Measurements from ENCODE around the gene EXTL2. TPM values are rescaled to one million over a fixed set of nuclear protein-coding genes. Genes with fewer than 3 reads are reported as not detected.
"Not testable (repeated sequence)": the region's sequence is repeated elsewhere in the genome, so short reads cannot be mapped to it uniquely, and the experiment has no call there.

EXTL2 gene
- total and polyA plus RNA-seq, 9 donors, result 26.2 to 47.1 (median 33.1) TPM

- Histone ChIP-seq H3K4me3 (ENCODE audit: low read length) (no peak overlapping the region), H3K9me3 (replicated peaks; ENCODE audit: control insufficient read depth, low read depth, low read length) (no peaks in the 10 kb centered on the region), H3K27ac (ENCODE audit: low read length) (no peak overlapping the region), H3K27me3 (ENCODE audit: control insufficient read depth, insufficient read depth, low read length) (no peaks in the 10 kb centered on the region), H3K4me1 (ENCODE audit: control insufficient read depth, insufficient read depth, low read length) (no peaks in the 10 kb centered on the region), H3K36me3 (ENCODE audit: control insufficient read depth, insufficient read depth, low read length) (no peaks in the 10 kb centered on the region)
- DNase-seq, result no peak
- WGBS (ENCODE audit: insufficient coverage), result 100% methylated on average over 1 of the region's 9 CpGs
Observed at GRCh38 chr1:100835866-100836842, 58.5 kb downstream of the EXTL2 start.

GRCh38 chr1:100834777-100835660 is 59.6 kb downstream of the EXTL2 start:
- no peaks in the 10 kb centered on the region for H3K27me3 ChIP-seq (ENCODE audit: control insufficient read depth, insufficient read depth, low read length)
- H3K36me3 ChIP-seq (ENCODE audit: control insufficient read depth, insufficient read depth, low read length), result no peaks in the 10 kb centered on the region
- DNase-seq, result no peak
- H3K4me1 ChIP-seq (ENCODE audit: control insufficient read depth, insufficient read depth, low read length), result no peaks in the 10 kb centered on the region
- WGBS (ENCODE audit: insufficient coverage), result no CpG with 5 or more reads among the region's 6 CpGs
- H3K4me3 ChIP-seq (ENCODE audit: low read length), result no peak overlapping the region
- H3K9me3 ChIP-seq (replicated peaks; ENCODE audit: control insufficient read depth, low read depth, low read length), result no peaks in the 10 kb centered on the region
- no peak overlapping the region for H3K27ac ChIP-seq (ENCODE audit: low read length)

- DNase-seq, result no peak
- H3K9me3 ChIP-seq (replicated peaks; ENCODE audit: control insufficient read depth, low read depth, low read length), result no peaks in the 10 kb centered on the region
- H3K36me3 ChIP-seq (ENCODE audit: control insufficient read depth, insufficient read depth, low read length), result no peaks in the 10 kb centered on the region
- H3K27me3 ChIP-seq (ENCODE audit: control insufficient read depth, insufficient read depth, low read length), result no peaks in the 10 kb centered on the region
- H3K4me1 ChIP-seq (ENCODE audit: control insufficient read depth, insufficient read depth, low read length), result no peaks in the 10 kb centered on the region
- 83% methylated on average over 1 of the region's 6 CpGs for WGBS (ENCODE audit: insufficient coverage)
- no peak overlapping the region for H3K27ac ChIP-seq (ENCODE audit: low read length)
- H3K4me3 ChIP-seq (ENCODE audit: low read length), result no peak overlapping the region
Observed at GRCh38 chr1:100832694-100833428, 61.8 kb downstream of the EXTL2 start.

GRCh38 chr1:100825666-100826065 is 69.0 kb downstream of the EXTL2 start:
- H3K27ac ChIP-seq (ENCODE audit: low read length); H3K9me3 ChIP-seq (replicated peaks; ENCODE audit: control insufficient read depth, low read depth, low read length); H3K4me3 ChIP-seq (ENCODE audit: low read length); H3K36me3 ChIP-seq (ENCODE audit: control insufficient read depth, insufficient read depth, low read length); H3K4me1 ChIP-seq (ENCODE audit: control insufficient read depth, insufficient read depth, low read length); DNase-seq; H3K27me3 ChIP-seq (ENCODE audit: control insufficient read depth, insufficient read depth, low read length): not testable (repeated sequence)
- no CpG with 5 or more reads among the region's 2 CpGs for WGBS (ENCODE audit: insufficient coverage)

Other genes with a start within 250 kb of the EXTL2 start
- gene VCAM1, start 175.1 kb downstream of the EXTL2 start, total RNA-seq, result 18.4 TPM
- gene VCAM1, start 175.1 kb downstream of the EXTL2 start, polyA plus RNA-seq (ENCODE audit: insufficient read depth in 1 of 8, insufficient read length in 8 of 8, low replicate concordance in 1 of 8), result 10 to 100 TPM in 4 of 8 donors, 1 to 10 TPM in 4; 5.8 to 18.5 (median 10.0) TPM
- 18.4 TPM for gene SLC30A7, start 1.2 kb upstream of the EXTL2 start, total RNA-seq
- gene SLC30A7, start 1.2 kb upstream of the EXTL2 start, polyA plus RNA-seq (ENCODE audit: insufficient read depth in 1 of 8, insufficient read length in 8 of 8, low replicate concordance in 1 of 8), result 10 to 100 TPM in 2 of 8 donors, 1 to 10 TPM in 6; 7.0 to 12.2 (median 8.7) TPM
- 46.1 TPM for gene DPH5, start 130.9 kb upstream of the EXTL2 start, total RNA-seq
- 10 to 100 TPM; 48.4 to 68.3 (median 55.9) TPM for gene DPH5, start 130.9 kb upstream of the EXTL2 start, polyA plus RNA-seq (ENCODE audit: insufficient read depth in 1 of 8, insufficient read length in 8 of 8, low replicate concordance in 1 of 8)